ENCODE measurements around the gene RBM3.

GRCh38 chrX:48530736-48531135 is 43.5 kb upstream of the RBM3 start:
- no peak for TF ChIP-seq POLR2A (IDR thresholded peaks at IDR 0.05; ENCODE audit: control extremely low read depth in 1 of 2, low read depth in 2 of 2, low read length in 2 of 2)
- no peak for TF ChIP-seq CTCF (IDR thresholded peaks at IDR 0.05; ENCODE audit: control extremely low read depth in 1 of 3, insufficient read depth in 1 of 3, low read depth in 1 of 3, low read length in 3 of 3)
- no peak for TF ChIP-seq SIN3A (conservative IDR thresholded peaks at IDR 0.05 in 1 of 2, IDR thresholded peaks at IDR 0.05 in 1 of 2; ENCODE audit: low read depth in 1 of 2, low read length in 2 of 2)
- no peak for TF ChIP-seq SRF (IDR thresholded peaks at IDR 0.05; ENCODE audit: low read depth, low read length)
- TF ChIP-seq SP2 (IDR thresholded peaks at IDR 0.05; ENCODE audit: low read length), result no peak
- TF ChIP-seq POLR2AphosphoS5 (IDR thresholded peaks at IDR 0.05; ENCODE audit: low read depth, low read length), result no peak
- no peak for TF ChIP-seq FOSL1 (IDR thresholded peaks at IDR 0.05; ENCODE audit: insufficient read depth, low read depth, low read length)
- TF ChIP-seq EP300 (IDR thresholded peaks at IDR 0.05; ENCODE audit: borderline replicate concordance in 1 of 2, low read depth in 2 of 2, low read length in 2 of 2), result no peak
- no peak for TF ChIP-seq JUND (IDR thresholded peaks at IDR 0.05; ENCODE audit: low read length)
- TF ChIP-seq RAD21 (IDR thresholded peaks at IDR 0.05 in 1 of 2, conservative IDR thresholded peaks at IDR 0.05 in 1 of 2; ENCODE audit: low read depth in 2 of 2, low read length in 2 of 2), result no peak
- no peak for TF ChIP-seq EZH2 (IDR thresholded peaks at IDR 0.05; ENCODE audit: low read depth, low read length, severe bottlenecking)
